ENCODE measurements around the gene ZNF680.

Gene ZNF680

DNA sequence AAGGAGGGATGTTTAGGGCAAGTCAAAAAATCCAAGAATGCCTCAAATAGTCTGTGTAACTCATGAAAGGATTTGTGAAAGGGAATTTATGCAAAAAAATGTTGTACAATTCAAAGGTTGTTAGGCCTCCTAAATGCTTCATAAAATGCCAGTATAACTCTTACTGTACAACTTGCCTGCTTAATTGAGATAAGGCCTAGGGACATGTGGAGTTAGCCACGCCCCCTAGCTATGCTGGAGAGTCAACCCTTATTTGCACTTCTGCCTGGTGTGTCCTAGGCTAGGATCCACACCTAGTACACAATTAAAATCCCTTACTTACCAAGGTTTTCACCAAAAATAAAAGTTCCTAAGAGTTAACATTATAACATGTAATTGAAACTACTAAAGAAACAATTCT, 77.2 kb downstream of the ZNF680 start:
- TF ChIP-seq, protein P1, sequence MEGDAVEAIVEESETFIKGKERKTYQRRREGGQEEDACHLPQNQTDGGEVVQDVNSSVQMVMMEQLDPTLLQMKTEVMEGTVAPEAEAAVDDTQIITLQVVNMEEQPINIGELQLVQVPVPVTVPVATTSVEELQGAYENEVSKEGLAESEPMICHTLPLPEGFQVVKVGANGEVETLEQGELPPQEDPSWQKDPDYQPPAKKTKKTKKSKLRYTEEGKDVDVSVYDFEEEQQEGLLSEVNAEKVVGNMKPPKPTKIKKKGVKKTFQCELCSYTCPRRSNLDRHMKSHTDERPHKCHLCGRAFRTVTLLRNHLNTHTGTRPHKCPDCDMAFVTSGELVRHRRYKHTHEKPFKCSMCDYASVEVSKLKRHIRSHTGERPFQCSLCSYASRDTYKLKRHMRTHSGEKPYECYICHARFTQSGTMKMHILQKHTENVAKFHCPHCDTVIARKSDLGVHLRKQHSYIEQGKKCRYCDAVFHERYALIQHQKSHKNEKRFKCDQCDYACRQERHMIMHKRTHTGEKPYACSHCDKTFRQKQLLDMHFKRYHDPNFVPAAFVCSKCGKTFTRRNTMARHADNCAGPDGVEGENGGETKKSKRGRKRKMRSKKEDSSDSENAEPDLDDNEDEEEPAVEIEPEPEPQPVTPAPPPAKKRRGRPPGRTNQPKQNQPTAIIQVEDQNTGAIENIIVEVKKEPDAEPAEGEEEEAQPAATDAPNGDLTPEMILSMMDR (IDR thresholded peaks at IDR 0.05; ENCODE audit: low read depth, low read length, poor library complexity, severe bottlenecking): no peak
- TF ChIP-seq EZH2phosphoT487 (IDR thresholded peaks at IDR 0.05; ENCODE audit: borderline replicate concordance, low read length): no peak
- H3K27ac ChIP-seq (ENCODE audit: low read depth, low read length): no peak overlapping the region
- H3K9me2 ChIP-seq (replicated peaks; ENCODE audit: control insufficient read depth, low read length): no peaks in the 10 kb centered on the region
- H3K9me3 ChIP-seq (ENCODE audit: control insufficient read depth, insufficient read depth, low read length): peaks cover 16% of the 10 kb centered on the region; the same call in 1 of the 2 replicates
- no peak overlapping the region for H3K4me2 ChIP-seq (ENCODE audit: low read length)
- H4K20me1 ChIP-seq (ENCODE audit: control insufficient read depth, insufficient read depth, low read depth, low read length): no peaks in the 10 kb centered on the region
- no peaks in the 10 kb centered on the region for H3K27me3 ChIP-seq (ENCODE audit: control insufficient read depth, low read length)
- no peaks in the 10 kb centered on the region for H3K79me2 ChIP-seq (ENCODE audit: control insufficient read depth, low read length)
- no peaks in the 10 kb centered on the region for H3F3A ChIP-seq (ENCODE audit: control insufficient read depth, insufficient read depth)
- no peaks in the 10 kb centered on the region for H3K36me3 ChIP-seq (ENCODE audit: control insufficient read depth, low read length)
- no peaks in the 10 kb centered on the region for H3K4me1 ChIP-seq (ENCODE audit: control insufficient read depth, low read length)
- no peak overlapping the region for H3K4me3 ChIP-seq (ENCODE audit: low read length)

Data from DOHH2 (cell line).